Head of caudate nucleus (tissue), 42 donors: ENCODE measurements around the gene ARHGEF1.

ENCODE experiments used
- DNase-seq, 42 donors: peaks; one replicate each; pipeline versions ENCODE4 v3.0.0 to v3.0.0-alpha.2; 2020 to 2021; ENCODE audit warnings: mixed read lengths in 7 of 42
- intact Hi-C: fragments of 100-400 bp; cut with DNase I; formaldehyde crosslinking; loops from one replicate; pipeline ENCODE4 v1.15.0; 2022

The ARHGEF1 gene

GRCh38 chr19:41897181-41897580 is 14.2 kb downstream of the ARHGEF1 start:
- intact Hi-C loops: no loop called here

GRCh38 chr19:41897820-41898219 is 14.8 kb downstream of the ARHGEF1 start:
- intact Hi-C loops: no loop called here
- DNase-seq: no peak

More at GRCh38 chr19:41897181-41897580, 14.2 kb downstream of the ARHGEF1 start:
- DNase-seq: no peak

- intact Hi-C loops: no loop called here
- no peak for DNase-seq
These were observed 15.3 kb downstream of the ARHGEF1 start for GRCh38 chr19:41898235-41898634.

- intact Hi-C loops: no loop called here
- no peak for DNase-seq
These were observed 18.9 kb downstream of the ARHGEF1 start for GRCh38 chr19:41901707-41902360.

GRCh38 chr19:41902594-41902993 is 19.6 kb downstream of the ARHGEF1 start:
- intact Hi-C loops: no loop called here
- DNase-seq: no peak

GRCh38 chr19:41903193-41903953 is 20.4 kb downstream of the ARHGEF1 start:
- DNase-seq: no peak
- intact Hi-C loops: no loop called here

GRCh38 chr19:41904118-41904870 is 21.3 kb downstream of the ARHGEF1 start:
- no peak for DNase-seq
- intact Hi-C loops: no loop called here

GRCh38 chr19:41905273-41906002 is 22.5 kb downstream of the ARHGEF1 start:
- intact Hi-C loops: no loop called here
- DNase-seq: no peak

GRCh38 chr19:41906271-41906670 is 23.3 kb downstream of the ARHGEF1 start:
- no peak for DNase-seq
- intact Hi-C loops: no loop called here

- no peak for DNase-seq
These were observed 24.1 kb downstream of the ARHGEF1 start for GRCh38 chr19:41906916-41907680.

GRCh38 chr19:41907994-41908615 is 25.1 kb downstream of the ARHGEF1 start:
- intact Hi-C loops: no loop called here
- no peak for DNase-seq

More at GRCh38 chr19:41906916-41907680, 24.1 kb downstream of the ARHGEF1 start:
- intact Hi-C loops: no loop called here

- intact Hi-C loops: no loop called here
- no peak for DNase-seq
These were observed 25.9 kb downstream of the ARHGEF1 start for GRCh38 chr19:41908724-41909464.

- intact Hi-C loops: no loop called here
- DNase-seq: no peak
These were observed 26.7 kb downstream of the ARHGEF1 start for GRCh38 chr19:41909706-41910105.

GRCh38 chr19:41910240-41910991 is 27.4 kb downstream of the ARHGEF1 start:
- DNase-seq: no peak
- intact Hi-C loops: no loop called here

- intact Hi-C loops: no loop called here
- no peak for DNase-seq
These were observed 28.3 kb downstream of the ARHGEF1 start for GRCh38 chr19:41910992-41911888.
